8988T (cell line): Measurements from ENCODE around the gene TM4SF5.

ENCODE experiments used
- DNase-seq: peaks from one replicate; pipeline ENCODE4 v3.0.0; 2011

The TM4SF5 gene

GRCh38 chr17:4748686-4749085, 23.0 kb upstream of the TM4SF5 start:
- no peak for DNase-seq

DNA sequence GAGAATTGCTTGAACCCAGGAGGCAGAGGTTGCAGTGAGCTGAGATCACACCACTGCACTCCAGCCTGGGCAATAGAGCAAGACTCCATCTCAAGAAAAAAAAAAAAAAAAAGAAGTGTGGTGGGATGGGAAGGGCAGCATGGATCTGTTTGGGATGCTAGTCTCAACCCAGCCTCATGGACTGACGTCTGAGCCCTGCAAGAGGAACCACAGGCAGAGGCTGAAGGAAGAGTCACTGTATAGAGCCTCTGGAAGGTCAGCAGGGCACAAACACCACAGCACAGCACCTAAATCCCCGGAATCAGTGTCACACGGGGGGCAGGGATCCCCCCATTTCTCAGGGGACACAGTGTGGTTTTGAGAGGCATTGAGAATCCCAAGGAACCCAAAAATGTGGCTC, 21.1 kb upstream of the TM4SF5 start:
- DNase-seq: no peak

DNA sequence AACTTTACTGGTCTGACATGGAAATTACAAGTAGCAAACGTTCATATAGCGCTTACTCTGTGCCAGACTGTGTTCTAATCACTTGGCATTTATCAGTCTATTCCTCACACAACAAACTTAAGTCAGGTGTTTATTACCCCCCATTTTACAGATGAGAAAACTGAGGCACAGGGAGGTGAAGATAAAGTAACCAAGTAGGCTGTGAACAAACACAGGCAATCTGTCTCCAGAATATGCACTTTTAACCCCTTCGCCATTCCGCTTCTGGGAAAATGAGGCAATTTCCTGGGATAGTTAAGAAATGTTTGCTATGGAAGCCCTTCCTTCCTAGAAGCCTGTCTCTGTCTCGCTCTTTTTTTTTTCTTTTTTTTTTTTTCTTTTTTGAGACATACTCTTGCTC, 19.8 kb upstream of the TM4SF5 start:
- no peak for DNase-seq

GRCh38 chr17:4753392-4753791, 18.3 kb upstream of the TM4SF5 start:
- no peak for DNase-seq

- no peak for DNase-seq
Measured at GRCh38 chr17:4759776-4760236, 11.9 kb upstream of the TM4SF5 start.

- DNase-seq: no peak
Measured at GRCh38 chr17:4764595-4764994, 7.1 kb upstream of the TM4SF5 start.

GRCh38 chr17:4766201-4766600, 5.5 kb upstream of the TM4SF5 start:
- no peak for DNase-seq

DNA sequence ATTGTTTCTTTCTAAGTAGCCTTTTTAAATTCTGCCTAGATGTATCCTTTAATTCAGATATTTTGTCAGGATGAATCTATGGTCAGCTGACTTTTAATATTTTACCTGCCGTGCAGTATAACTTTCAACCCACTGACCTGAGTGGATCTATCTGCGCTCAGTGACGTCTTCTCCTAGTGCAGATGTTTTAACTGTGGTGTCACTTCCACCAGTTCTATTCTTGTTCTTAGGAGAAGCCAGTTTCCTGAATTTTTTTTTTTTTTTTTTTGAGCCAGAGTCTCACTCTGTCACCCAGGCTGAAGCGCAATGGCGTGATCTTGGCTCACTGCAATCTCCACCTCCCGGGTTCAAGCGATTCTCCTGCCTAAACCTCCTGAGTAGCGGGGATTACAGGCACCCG, 5.0 kb upstream of the TM4SF5 start:
- DNase-seq: no peak

DNA sequence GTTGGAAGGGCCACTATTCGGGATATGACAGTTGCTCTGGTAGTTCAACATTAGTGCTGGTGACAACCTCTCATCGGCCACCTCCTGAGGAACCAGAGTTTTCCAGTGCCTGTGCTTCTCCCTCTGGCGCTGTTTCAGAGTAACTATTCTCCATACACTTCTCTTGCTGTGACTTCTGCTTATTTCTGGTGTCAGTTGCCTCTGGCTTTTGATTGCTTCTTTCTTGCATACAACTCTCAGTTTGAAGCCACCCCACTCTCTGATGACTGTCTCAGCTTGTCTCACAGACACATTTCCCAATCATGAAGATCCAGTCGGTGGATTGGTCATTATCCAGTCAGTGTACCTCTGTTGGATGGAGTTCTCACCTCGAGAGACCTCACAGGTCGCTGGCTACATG, 3.4 kb upstream of the TM4SF5 start:
- no peak for DNase-seq

- no peak for DNase-seq
Measured at GRCh38 chr17:4769628-4770027, 2.1 kb upstream of the TM4SF5 start.

GRCh38 chr17:4772235-4772613, 538 bp downstream of the TM4SF5 start:
- DNase-seq: no peak

DNA sequence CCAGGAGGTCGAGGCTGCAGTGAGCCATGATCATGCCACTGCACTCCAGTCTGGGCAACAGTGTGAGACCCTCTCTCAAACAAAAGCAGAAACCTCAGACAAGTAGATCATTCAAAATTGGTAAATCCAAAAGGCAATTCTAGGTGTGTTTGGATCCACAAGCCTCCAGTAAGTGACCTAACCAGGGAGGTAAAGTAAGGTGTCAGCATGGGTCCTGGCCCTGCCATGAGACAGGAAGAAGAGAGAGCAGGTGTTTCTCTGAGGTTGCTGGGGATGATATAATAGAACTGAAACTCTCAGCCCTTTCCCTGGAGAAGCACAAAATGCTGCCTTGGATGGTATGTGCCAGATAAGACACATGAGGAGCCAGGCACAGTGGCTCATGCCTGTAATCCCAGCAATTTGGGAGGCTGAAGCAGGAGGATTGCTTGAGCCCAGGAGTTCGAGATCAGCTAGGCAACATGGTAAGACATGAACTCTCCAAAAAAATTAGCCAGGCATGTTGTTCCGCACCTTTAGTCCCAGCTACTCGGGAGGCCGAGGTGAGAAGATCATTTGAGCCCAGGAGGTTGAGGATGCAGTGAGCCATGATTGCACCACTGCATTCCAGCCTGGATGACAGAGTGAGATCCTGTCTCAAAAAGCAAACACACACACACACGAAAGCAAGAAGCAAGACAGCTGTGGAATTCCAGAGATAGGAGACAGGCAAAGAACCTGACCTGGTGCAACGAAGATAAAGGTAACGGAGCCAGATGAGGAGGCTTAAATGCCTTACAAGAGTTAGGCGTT, 6.5 kb downstream of the TM4SF5 start:
- DNase-seq: no peak

- DNase-seq: no peak
Measured at GRCh38 chr17:4780325-4780955, 8.8 kb downstream of the TM4SF5 start.

GRCh38 chr17:4782652-4783051, 11.0 kb downstream of the TM4SF5 start:
- no peak for DNase-seq

- DNase-seq: no peak
Measured at GRCh38 chr17:4785311-4786105, 13.8 kb downstream of the TM4SF5 start.

DNA sequence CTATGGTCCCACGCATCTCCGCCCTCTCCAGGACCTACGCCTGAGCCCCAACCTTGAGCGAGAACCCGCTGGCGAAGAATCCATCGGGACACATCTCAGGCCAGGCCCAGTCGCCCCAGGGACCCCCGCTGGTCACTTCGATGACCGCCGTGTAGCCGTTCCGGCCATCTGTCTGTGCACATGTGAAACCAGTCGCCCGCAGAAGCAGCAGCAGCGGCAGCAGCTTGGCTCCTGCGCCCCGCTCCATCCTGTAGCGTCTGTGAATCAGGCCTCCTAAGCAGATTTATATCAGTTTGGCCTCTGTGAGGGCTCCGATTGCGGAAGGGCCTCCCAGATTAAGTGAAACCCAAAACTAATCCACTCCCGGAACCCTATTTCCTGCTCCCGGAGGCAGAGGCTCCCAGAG, 14.4 kb downstream of the TM4SF5 start, which contains the start of gene VMO1:
VMO1 (minus strand) TSS at position 259 of the 406 bp plus-strand sequence; CDS start at position 247, 12 bp downstream.
- no peak for DNase-seq

GRCh38 chr17:4786516-4786915, 14.8 kb downstream of the TM4SF5 start:
- DNase-seq: no peak

GRCh38 chr17:4788159-4788806, 16.6 kb downstream of the TM4SF5 start:
- DNase-seq: no peak

DNA sequence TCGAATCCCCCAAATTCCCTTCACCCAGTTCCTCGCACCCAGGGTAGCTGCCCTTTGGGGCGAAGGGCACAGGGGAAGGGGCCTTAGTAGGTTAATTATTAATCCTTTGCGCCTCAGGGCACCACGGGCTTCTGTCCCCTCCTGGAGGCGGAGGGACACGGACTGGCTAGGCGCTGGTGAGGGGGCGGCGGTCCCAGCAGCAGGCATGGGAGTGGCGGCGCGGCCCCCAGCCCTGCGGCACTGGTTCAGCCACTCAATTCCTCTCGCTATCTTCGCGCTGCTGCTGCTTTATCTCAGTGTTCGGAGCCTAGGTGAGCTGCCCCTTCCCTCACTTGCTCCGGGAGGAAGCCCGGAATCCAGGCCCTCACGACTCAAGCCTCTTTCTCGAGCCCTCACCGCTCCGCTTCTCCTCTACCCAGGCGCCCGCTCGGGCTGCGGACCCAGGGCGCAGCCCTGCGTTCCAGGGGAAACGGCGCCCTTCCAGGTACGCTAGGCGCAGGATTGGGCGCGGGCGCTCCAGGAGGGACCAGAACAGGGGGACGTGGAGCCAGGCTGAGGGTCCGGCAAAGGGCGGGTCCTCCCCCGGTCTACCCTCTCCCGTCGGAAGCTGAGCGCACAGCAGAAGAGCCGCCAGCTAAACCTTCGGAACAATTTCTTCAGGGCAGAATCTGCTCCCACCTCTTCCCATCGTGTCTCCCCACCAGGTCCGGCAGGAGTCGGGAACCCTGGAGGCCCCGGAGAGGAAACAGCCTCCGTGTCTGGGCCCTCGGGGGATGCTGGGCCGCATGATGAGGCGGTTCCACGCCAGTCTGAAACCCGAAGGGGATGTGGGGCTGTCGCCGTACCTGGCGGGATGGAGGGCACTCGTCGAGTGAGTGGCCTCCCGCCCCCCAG, 17.4 kb downstream of the TM4SF5 start, which contains the start of gene GLTPD2:
GLTPD2 (plus strand) TSS at position 158 of the 894 bp plus-strand sequence; CDS start at position 206, 48 bp downstream.
- peak; percentile 30 for DNase-seq

DNA sequence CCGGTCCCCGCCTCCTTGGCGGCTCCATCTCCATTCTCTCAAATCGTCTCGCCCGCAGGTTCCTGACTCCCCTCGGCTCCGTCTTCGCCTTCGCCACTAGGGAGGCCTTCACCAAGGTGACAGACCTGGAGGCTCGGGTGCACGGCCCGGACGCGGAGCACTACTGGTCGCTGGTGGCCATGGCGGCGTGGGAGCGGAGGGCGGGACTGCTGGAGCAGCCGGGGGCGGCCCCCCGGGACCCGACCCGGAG, 17.9 kb downstream of the TM4SF5 start:
- DNase-seq: no peak

GRCh38 chr17:4789951-4790704, 18.4 kb downstream of the TM4SF5 start:
- peak; percentile 84 for DNase-seq
